Activated B cell treated with CpG ODN at 0.5 μM for 24 hours (primary cell): ENCODE results near the gene PKN1. TPM values are rescaled to one million over a fixed set of nuclear protein-coding genes. Genes with fewer than 3 reads are reported as not detected.

Source experiments
- ATAC-seq: fragments of 200-7000 bp; cut with Tn5 transposase; one replicate; pipeline ENCODE4 v1.10.0; 2021; ENCODE audit warnings: low read depth, mild to moderate bottlenecking, moderate library complexity
- CTCF ChIA-PET: fragments of 350-600 bp; sonication (Branson Sonifier 250); formaldehyde crosslinking; loops from one replicate; lab custom pipeline; 2021; ENCODE audit warnings: antibody characterized with exemption; lab: Charles Lee
- POLR2A ChIA-PET: fragments of 350-600 bp; sonication (Branson Sonifier 250); formaldehyde crosslinking; loops from one replicate; lab custom pipeline; 2021; ENCODE audit warnings: antibody characterized with exemption; lab: Charles Lee
- DNase-seq: peaks from one replicate; pipeline ENCODE4 v3.0.0; 2022
- H3K27ac Mint-ChIP-seq: one replicate; pipeline ENCODE4 v1.8.0; 2020; ENCODE audit warnings: mixed read lengths
- H3K27me3 Mint-ChIP-seq: one replicate; pipeline ENCODE4 v1.8.0; 2021; ENCODE audit warnings: mixed read lengths
- H3K36me3 Mint-ChIP-seq: one replicate; pipeline ENCODE4 v1.8.0; 2021; ENCODE audit warnings: low read depth, mixed read lengths
- H3K4me1 Mint-ChIP-seq: one replicate; pipeline ENCODE4 v1.8.0; 2021; ENCODE audit warnings: mixed read lengths
- H3K4me3 Mint-ChIP-seq: one replicate; pipeline ENCODE4 v1.8.0; 2020; ENCODE audit warnings: mild to moderate bottlenecking, mixed read lengths
- H3K9me3 Mint-ChIP-seq: one replicate; pipeline ENCODE4 v1.8.0; 2020; ENCODE audit warnings: mixed read lengths
- CTCF ChIP-seq: fragments of 200-600 bp; IDR thresholded peaks from one replicate; pipeline ENCODE4 v1.8.0; 2022; ENCODE audit warnings: antibody characterized with exemption, mild to moderate bottlenecking
- intact Hi-C: fragments of 100-400 bp; cut with micrococcal nuclease; formaldehyde crosslinking; loops from one replicate; pipeline ENCODE4 v1.15.1; 2024
- total RNA-seq: library from RNA; stranded (reverse); gene quantifications from 2 replicates; pipeline ENCODE4 v1.2.3, GENCODE V29; 2022

The PKN1 gene
- total RNA-seq, 1 donor from 2014 or later: 159 TPM

- no peak for ATAC-seq
- peaks cover 22% of the 10 kb centered on the region for H3K4me1 Mint-ChIP-seq
- intact Hi-C loops: loop anchor here (10.0 kb wide), 1 partner anchor 395 kb away; the partner anchor contains the start of gene MISP3
Observed at GRCh38 chr19:14470031-14470876, 37.1 kb downstream of the PKN1 start.

GRCh38 chr19:14471436-14472187, 38.5 kb downstream of the PKN1 start:
- Mint-ChIP-seq H3K27me3 (peaks cover 27% of the 10 kb centered on the region), H3K9me3 (no peaks in the 10 kb centered on the region), H3K4me1 (peaks cover 25% of the 10 kb centered on the region), H3K36me3 (peaks cover 45% of the 10 kb centered on the region), H3K27ac (no peak overlapping the region), H3K4me3 (no peak overlapping the region)
- CTCF ChIA-PET: interaction anchor here (0.6 to 2.0 kb wide), 6 partner anchors 33 to 335 kb away, joined by 3 to 7 read pairs (median 3); partner anchors contain the start of genes ASF1B and PKN1
- intact Hi-C loops: loop anchor here (1.0 to 10.0 kb wide), 6 partner anchors 39 to 591 kb away; partner anchors contain the start of gene MISP3
- POLR2A ChIA-PET: interaction anchor here (0.6 to 1.0 kb wide), 2 partner anchors 110 to 457 kb away, joined by 6 to 9 read pairs; no protein-coding TSS in a partner anchor
- DNase-seq (no peak), ATAC-seq (no peak)
- no peak for TF ChIP-seq CTCF

More at GRCh38 chr19:14470031-14470876, 37.1 kb downstream of the PKN1 start:
- POLR2A ChIA-PET: interaction anchor here (0.6 kb wide), 1 partner anchor 38 kb away, joined by 7 read pairs; no protein-coding TSS in a partner anchor
- CTCF ChIA-PET: no interaction called here
- TF ChIP-seq CTCF: no peak
- Mint-ChIP-seq H3K4me3 (no peak overlapping the region), H3K27ac (no peak overlapping the region), H3K27me3 (peaks cover 16% of the 10 kb centered on the region), H3K9me3 (no peaks in the 10 kb centered on the region), H3K36me3 (peaks cover 50% of the 10 kb centered on the region)
- no peak for DNase-seq

GRCh38 chr19:14472202-14472938, 39.3 kb downstream of the PKN1 start:
- Mint-ChIP-seq H3K27me3 (peaks cover 28% of the 10 kb centered on the region), H3K36me3 (peaks cover 38% of the 10 kb centered on the region), H3K27ac (no peak overlapping the region), H3K4me3 (peak overlapping the region; percentile 24), H3K9me3 (no peaks in the 10 kb centered on the region), H3K4me1 (peaks cover 25% of the 10 kb centered on the region)
- CTCF ChIA-PET: interaction anchor here (0.6 to 2.0 kb wide), 10 partner anchors 32 to 337 kb away, joined by 3 to 7 read pairs (median 3); partner anchors contain the start of genes ASF1B and PKN1
- POLR2A ChIA-PET: interaction anchor here (0.6 to 1.0 kb wide), 2 partner anchors 110 to 458 kb away, joined by 6 to 9 read pairs; no protein-coding TSS in a partner anchor
- ATAC-seq (peak; percentile 83), DNase-seq (peak; percentile 87)
- intact Hi-C loops: loop anchor here (1.0 to 10.0 kb wide), 6 partner anchors 40 to 592 kb away; partner anchors contain the start of gene MISP3
- TF ChIP-seq CTCF: peak; percentile 92

GRCh38 chr19:14473073-14473977, 40.2 kb downstream of the PKN1 start:
- ATAC-seq: no peak
- Mint-ChIP-seq H3K4me3 (peak overlapping the region; percentile 44), H3K27me3 (peaks cover 28% of the 10 kb centered on the region), H3K27ac (no peak overlapping the region), H3K36me3 (peaks cover 31% of the 10 kb centered on the region), H3K9me3 (no peaks in the 10 kb centered on the region), H3K4me1 (peaks cover 25% of the 10 kb centered on the region)
- intact Hi-C loops: loop anchor here (10.0 kb wide), 1 partner anchor 399 kb away; the partner anchor contains the start of gene MISP3
- TF ChIP-seq CTCF: no peak
- CTCF ChIA-PET: interaction anchor here (0.8 to 2.0 kb wide), 6 partner anchors 41 to 338 kb away, joined by 3 to 7 read pairs (median 4); partner anchors contain the start of gene PKN1
- POLR2A ChIA-PET: no interaction called here
- no peak for DNase-seq
